ENCODE measurements around the gene PHF19. TPM values are rescaled to one million over a fixed set of nuclear protein-coding genes. Genes with fewer than 3 reads are reported as not detected.
A peak's percentile ranks its signal among the peaks of the same experiment; 100 is the strongest.

The PHF19 gene
- total RNA-seq, 2 donors from 2014 or later: 47.9 to 81.7 TPM

DNA sequence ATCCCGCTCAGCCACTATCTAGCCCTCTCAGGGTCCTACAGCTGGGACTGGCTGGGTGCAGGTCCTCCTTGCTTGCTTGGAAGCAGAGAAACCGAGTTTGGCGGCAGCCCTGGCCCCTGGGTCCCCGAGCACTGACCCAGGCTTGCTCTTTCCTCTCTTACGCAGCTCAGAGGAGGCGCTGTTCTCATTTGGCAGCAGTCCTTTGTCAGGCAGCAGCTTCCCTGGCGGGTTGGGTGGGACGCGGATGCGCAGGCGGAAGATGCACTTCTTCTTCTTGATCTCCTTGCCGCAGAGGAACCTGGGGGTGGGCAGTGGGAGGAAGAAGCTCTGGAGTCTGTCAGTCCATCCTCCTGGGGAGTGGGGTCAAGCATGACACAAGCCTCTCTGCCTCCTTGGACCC, 14.5 kb downstream of the PHF19 start:
- no peak for ATAC-seq (ENCODE audit: insufficient number of reproducible peaks, low FRiP score, low read depth)
- DNase-seq (ENCODE audit: low spot score): no peak
- Histone ChIP-seq H3K27me3 (replicated peaks; ENCODE audit: insufficient read depth) (no peaks in the 10 kb centered on the region), H3K4me3 (no peak overlapping the region), H3K27ac (no peak overlapping the region), H3K9me3 (no peaks in the 10 kb centered on the region), H3K4me1 (ENCODE audit: control insufficient read depth in 1 of 2, low read depth in 2 of 2) (no peaks in the 10 kb centered on the region), H3K36me3 (peaks cover 73% of the 10 kb centered on the region)
- TF ChIP-seq CTCF (IDR thresholded peaks at IDR 0.05): no peak

DNA sequence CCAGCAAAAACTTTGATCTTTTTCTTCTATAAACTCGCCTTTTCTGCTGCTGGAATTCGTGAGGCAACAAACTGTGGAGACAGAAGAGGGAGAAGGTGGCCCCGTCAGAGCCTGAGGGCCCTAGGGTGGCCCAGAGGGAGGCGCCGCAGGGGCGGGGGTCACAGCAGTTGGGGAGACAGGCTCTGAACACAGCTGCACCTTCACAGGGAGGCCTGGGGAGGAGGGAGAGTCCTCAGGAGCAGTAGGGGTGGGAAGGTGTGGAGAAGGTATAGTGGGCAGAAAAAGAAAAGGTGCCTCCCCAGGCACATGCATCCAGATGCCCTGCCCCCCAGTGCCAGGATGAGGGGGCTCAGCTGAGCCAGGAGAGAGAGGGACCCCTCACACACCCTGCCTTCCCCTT, 15.1 kb downstream of the PHF19 start:
- ATAC-seq (ENCODE audit: insufficient number of reproducible peaks, low FRiP score, low read depth): no peak
- no peak for TF ChIP-seq CTCF (IDR thresholded peaks at IDR 0.05)
- Histone ChIP-seq H3K27me3 (replicated peaks; ENCODE audit: insufficient read depth) (no peaks in the 10 kb centered on the region), H3K9me3 (no peaks in the 10 kb centered on the region), H3K36me3 (peaks cover 74% of the 10 kb centered on the region), H3K27ac (peak overlapping the region in 1 of 2 donors; percentile 17), H3K4me1 (ENCODE audit: control insufficient read depth in 1 of 2, low read depth in 2 of 2) (no peaks in the 10 kb centered on the region), H3K4me3 (no peak overlapping the region)
- DNase-seq (ENCODE audit: low spot score): no peak

GRCh38 chr9:120860083-120860482, 16.9 kb downstream of the PHF19 start:
- DNase-seq (ENCODE audit: low spot score) (no peak), ATAC-seq (ENCODE audit: insufficient number of reproducible peaks, low FRiP score, low read depth) (no peak)
- Histone ChIP-seq H3K4me1 (ENCODE audit: control insufficient read depth in 1 of 2, low read depth in 2 of 2) (no peaks in the 10 kb centered on the region), H3K27me3 (replicated peaks; ENCODE audit: insufficient read depth) (no peaks in the 10 kb centered on the region), H3K4me3 (no peak overlapping the region), H3K27ac (no peak overlapping the region), H3K9me3 (no peaks in the 10 kb centered on the region), H3K36me3 (peaks cover 62% of the 10 kb centered on the region)
- TF ChIP-seq CTCF (IDR thresholded peaks at IDR 0.05): no peak

DNA sequence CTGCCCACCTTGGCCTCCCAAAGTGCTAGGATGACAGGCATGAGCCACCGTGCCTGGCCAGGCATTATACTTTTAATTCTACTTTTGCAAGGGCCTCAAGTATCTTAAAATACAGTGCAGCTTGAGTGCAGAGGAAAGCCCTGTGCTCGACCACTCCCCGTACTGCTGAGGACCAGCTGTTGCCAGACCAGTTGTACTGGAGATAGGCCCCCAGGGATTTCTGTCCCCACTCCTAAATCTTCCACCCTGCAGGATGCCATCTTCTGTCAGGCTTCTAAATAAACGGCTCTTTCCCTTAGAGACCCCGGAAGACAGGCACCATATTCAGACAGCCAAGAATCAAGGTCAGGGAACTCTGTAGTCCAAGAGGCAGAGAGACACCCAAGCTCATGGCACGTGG, 17.6 kb downstream of the PHF19 start:
- Histone ChIP-seq H3K9me3 (no peaks in the 10 kb centered on the region), H3K4me1 (ENCODE audit: control insufficient read depth in 1 of 2, low read depth in 2 of 2) (no peaks in the 10 kb centered on the region), H3K27me3 (replicated peaks; ENCODE audit: insufficient read depth) (no peaks in the 10 kb centered on the region), H3K36me3 (peaks cover 61% of the 10 kb centered on the region), H3K4me3 (no peak overlapping the region), H3K27ac (no peak overlapping the region)
- DNase-seq (ENCODE audit: low spot score) (no peak), ATAC-seq (ENCODE audit: insufficient number of reproducible peaks, low FRiP score, low read depth) (no peak)
- TF ChIP-seq CTCF (IDR thresholded peaks at IDR 0.05): no peak

DNA sequence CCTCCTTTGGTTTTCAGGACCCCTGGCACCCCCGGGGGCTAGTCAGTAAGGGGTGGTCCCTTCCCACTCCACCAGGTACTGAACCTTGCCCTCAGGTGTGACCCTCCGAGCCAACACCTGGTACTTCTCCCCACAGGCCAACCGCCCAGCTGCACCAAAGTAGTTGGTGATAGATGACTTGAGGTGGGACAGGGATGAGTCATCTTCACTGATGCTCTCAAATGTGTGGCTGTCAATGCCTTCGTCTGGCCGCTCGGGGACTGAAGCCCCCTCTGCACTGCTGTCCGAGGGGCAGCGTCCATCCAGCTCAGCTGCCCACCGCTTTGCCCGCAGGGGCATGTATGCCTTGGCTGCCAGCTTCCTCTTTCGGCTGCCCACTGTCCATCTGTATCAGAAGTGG, 19.1 kb downstream of the PHF19 start:
- no peak overlapping the region for H3K27ac ChIP-seq
- DNase-seq (ENCODE audit: low spot score) (no peak), ATAC-seq (ENCODE audit: insufficient number of reproducible peaks, low FRiP score, low read depth) (no peak)
- no peak for TF ChIP-seq CTCF (IDR thresholded peaks at IDR 0.05)
- H3K4me1 ChIP-seq (ENCODE audit: control insufficient read depth in 1 of 2, low read depth in 2 of 2): no peaks in the 10 kb centered on the region
- no peaks in the 10 kb centered on the region for H3K9me3 ChIP-seq
- H3K27me3 ChIP-seq (replicated peaks; ENCODE audit: insufficient read depth): no peaks in the 10 kb centered on the region
- no peak overlapping the region for H3K4me3 ChIP-seq
- peaks cover 46% of the 10 kb centered on the region for H3K36me3 ChIP-seq
